Kidney glomerular epithelial cell (primary cell): Measurements from ENCODE around the gene WNT7A.

Experiments used
- DNase-seq: peaks from one replicate; lab custom pipeline; 2025; lab: John Stamatoyannopoulos, UW

The WNT7A gene

GRCh38 chr3:13844911-13845310 is 35.0 kb downstream of the WNT7A start:
- DNase-seq, result no peak

GRCh38 chr3:13844286-13844685 is 35.6 kb downstream of the WNT7A start:
- no peak for DNase-seq

DNA sequence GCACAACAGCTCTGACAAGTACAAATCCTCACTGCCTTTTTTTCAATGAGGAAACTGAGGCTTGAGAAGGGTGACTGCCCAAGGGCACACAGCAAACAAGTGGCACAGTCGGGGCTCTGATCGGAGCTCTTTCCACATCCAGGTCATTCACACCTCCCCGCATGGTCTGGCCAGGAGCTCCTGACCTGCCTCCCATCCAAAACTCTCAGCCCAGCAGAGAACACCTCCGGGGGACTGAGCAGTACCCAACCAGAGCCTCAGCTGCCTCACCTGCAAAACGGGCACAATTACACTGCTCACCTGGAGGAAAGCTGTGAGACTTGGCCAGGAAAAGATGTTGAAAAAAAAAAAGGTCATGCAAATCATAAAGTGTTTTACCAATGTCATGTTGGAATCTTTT is 36.5 kb downstream of the WNT7A start:
- DNase-seq, result no peak

- no peak for DNase-seq
Observed at GRCh38 chr3:13842226-13842625, 37.6 kb downstream of the WNT7A start.

- DNase-seq, result no peak
Observed at GRCh38 chr3:13841826-13842225, 38.0 kb downstream of the WNT7A start.

GRCh38 chr3:13841141-13841540 is 38.7 kb downstream of the WNT7A start:
- DNase-seq, result no peak

DNA sequence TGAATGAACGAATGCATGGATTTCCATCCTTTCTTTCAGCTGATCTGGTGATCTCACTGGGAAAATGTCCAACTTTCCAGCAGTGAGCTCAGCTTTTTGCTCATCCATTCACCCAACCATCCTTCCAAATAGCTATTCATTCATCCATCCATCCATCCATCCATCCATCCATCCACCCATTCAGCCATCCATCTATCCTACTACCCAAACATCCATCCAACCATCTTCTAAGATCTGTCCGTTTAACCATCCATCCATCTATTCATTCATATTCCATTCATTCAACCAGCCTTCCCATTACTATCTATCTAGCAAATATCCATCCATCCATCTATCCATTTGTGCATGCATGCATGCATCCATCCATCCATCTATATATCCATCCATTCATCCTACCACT is 39.4 kb downstream of the WNT7A start:
- no peak for DNase-seq

DNA sequence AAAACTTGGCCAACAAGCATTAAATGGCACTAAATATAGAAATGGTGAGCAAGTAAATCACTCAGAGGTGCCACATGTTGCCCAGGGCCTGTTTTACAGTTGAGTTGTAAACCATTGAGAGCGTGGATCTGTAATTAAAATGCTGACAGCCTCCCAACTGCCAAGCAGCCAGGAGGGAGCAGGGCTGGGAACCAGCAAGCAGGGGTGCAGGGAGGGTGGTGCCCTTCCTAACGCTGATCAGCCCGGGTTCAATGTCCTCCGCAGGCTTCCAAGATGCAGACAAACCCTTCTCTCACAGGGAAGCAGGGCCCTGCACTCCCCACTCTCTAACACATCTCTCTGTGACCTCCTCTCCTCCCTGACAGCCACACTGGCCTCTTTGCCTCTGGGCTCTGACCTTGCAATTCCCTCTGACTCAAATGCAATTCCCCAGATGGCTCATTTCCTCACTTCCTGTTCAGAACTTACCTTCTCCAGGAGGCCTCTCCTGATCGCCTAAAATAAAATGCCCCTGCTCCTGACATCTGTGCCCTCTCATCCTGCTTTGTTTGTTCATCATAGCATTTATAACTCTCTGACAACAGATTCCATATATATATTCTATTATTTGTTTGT is 40.0 kb downstream of the WNT7A start:
- DNase-seq, result no peak

DNA sequence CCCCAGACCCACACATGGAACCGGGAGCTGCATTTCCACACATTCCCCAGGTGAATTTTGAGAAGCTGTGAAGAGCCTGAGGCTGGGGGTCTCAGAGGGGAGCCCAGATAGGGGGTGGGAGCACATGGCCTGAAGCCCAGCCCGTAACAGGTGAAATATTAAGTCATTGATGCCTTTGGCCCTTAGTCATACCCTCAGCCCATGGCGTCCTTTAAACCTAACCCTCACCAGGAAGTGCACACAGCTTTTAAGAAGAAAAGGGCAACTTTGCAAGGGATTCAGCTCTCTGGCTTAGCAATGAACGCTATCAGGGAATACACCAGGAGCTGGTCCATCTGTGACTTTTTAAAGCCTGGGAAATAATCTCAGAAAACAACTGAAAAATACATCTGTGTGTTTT is 40.6 kb downstream of the WNT7A start:
- DNase-seq, result no peak

GRCh38 chr3:13838421-13838820 is 41.5 kb downstream of the WNT7A start:
- no peak for DNase-seq

- no peak for DNase-seq
Observed at GRCh38 chr3:13837751-13838150, 42.1 kb downstream of the WNT7A start.

DNA sequence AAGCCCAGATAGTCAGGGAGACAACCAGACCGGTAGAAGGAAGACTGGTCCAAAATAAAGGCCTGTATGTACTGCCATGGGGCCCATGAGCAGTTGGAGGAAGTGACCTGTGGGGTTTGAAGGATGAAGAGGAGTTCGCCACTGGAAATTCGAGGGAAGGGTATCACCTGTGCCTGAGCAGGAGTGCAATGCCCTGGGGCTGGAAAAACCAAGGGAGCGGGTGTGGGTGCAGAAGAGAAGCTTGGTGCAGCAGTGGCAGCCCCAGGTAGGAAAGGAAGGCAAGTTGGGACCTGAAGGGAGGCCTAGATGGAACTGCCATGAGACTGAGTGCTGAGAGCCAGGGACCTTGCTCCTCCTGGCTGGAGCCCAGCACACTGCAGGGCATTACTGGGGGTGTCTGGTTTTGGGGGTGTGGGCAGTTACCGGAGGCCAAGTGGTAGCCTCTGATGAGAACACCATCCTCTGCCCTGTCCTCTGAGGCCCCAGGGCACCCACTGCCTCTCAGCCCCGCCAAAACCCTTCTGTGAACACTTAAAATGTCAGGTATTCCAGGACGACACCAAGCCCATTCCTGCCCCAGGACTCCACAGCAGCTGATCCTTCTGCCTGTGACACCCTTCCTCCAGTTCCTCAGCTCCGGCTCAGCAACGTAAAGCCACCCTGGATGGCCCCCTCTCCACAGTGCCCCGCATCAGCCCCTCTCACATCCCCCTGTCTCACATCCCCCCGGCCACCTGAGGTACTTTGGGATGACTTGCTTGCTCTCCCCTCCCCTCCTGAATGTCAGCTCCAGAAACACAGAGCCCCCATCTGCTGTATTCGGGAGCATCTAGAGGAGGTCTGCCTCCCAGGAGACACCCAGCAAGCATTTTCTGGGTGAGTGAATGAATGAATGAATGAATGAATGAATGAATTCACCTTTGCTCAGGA is 42.9 kb downstream of the WNT7A start:
- DNase-seq, result no peak

GRCh38 chr3:13835246-13835645 is 44.6 kb downstream of the WNT7A start:
- DNase-seq, result no peak

DNA sequence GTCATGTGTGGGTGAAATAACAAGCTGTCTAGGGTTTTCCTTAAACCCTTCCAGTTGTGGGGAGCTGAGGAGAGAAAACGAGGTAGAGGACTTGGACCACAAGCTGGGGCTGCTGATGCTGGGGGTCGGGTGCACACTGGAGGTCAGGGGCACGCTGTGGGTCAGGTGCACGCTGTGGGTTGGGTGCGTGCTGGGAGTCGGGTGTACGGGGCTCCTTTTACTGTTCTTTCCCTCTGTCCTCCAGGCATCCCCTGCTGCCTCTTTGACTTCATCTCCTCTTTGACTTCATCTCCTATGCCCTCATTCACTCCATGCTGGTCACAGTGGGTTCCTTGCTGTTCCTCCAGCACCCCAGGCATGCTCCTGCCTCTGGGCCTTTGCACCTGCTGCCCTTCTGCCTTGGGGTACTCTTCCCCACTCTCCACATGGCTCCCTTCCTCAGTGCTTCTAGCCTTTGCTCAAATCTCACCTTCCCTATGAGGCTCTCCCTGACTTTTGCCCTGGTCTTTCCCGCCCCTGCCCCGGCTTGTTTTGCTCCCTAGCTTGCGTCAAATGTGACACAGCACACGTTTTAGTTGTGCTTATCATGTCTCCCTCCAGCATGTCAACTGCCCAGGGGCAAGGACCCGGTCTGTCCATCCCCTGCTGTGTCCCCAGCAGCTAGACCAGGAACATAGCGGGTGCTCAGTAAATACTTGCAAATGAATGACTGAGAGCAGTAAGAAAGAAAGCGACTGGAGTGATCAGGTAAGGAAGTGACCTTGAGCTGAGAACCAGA is 45.4 kb downstream of the WNT7A start:
- no peak for DNase-seq

DNA sequence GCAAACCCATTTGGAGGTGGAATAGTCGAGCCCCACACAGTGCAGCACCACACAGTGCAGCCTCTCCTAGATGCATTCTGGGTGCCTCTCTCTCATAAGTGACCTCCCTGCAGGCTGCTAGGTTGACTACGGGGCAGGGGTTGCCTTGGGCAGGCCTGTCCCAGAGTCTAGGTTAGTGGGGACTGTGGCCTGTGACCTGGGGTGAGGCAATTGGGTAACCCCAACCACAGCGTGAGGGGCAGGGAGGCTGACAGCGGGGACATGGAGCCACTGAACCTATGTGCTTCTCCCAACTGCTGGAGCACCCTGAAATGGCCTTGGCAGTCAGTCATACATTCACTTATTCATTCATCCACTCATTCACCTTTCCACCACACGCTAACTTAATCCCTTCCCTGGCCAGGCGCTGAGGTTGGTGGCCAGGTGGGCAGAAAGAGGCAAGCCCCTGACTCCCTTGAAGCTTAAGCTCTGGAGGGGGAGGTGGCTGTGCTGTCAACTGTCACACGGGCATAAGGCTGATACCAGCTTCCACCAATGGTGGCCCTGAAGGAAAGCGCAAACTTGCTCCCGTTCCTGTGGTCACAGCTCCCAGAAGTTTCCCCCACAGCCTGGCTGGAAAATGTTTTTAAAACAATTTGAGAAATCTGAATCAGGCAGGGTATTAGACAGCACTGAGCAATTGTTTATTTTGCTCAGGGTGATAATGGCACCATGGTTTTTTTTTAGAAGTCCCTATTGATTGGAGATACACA is 46.2 kb downstream of the WNT7A start:
- DNase-seq, result no peak

DNA sequence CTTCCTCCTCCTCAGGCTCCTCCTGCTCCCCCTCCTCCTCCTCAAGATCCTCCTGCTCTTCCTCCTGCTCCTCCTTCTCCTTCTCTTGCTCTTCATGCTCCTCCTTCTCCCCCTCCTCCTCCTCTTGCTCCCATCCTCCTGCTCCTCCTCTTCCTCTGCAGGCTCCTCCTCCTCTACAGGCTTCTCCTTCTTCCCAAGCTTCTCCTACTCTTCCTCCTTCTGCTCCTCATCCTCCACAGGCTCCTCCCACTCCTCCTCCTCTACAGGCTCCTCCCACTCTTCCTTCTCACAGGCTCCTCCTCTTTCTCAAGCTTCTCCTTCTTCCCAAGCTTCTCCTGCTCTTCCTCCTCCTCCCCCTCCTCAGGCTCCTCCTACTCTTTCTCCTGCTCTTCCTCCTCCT is 47.7 kb downstream of the WNT7A start:
- DNase-seq, result no peak

DNA sequence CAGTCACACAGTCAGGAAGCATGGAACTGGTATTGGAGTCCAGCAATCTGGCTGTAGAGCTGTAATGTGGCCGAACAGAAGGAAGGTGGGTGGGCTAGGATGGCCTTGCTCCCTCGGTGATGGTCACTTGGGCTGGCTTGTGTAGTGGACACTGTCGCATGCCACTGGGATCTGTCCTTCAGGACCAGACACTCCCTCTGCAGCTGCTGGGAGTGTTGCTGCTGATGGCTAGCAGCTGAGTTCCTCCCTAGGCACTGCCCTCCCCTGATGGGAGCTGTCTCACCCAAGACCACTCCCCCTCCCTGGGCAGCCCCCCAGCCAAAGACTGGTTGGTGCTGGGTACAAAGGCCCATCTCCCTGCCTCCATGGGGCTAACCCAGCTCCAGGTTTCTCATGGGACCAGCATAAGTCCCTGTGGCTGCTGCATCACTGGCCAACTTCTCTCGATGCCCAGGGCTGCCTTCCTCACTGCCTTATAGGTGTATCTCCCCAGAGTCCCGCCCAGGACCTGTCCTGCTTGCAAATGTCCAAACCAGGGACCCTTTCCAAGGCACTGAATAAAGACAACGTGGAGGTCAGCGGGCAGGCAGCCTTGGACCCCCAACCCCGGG is 48.4 kb downstream of the WNT7A start:
- DNase-seq, result no peak

DNA sequence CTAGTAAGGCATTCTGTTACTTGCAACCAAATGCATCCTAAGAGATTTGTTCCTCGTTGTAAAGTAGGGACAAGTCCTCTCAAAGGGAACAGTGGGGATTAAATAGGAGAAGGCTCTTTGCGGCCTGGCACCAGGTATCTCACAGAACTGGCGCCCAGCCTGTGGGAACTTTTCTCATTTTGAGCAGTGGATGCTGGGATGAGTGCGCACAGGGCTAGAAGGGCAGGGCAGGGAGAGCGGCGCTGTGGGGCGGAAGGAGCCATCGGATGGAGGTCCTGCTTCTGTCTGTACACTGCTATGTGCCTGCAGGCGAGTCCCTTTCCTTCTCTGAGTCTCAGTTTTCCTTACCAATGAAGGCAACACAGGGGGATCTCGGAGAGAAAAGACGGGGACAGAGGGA is 50.6 kb downstream of the WNT7A start:
- no peak for DNase-seq

DNA sequence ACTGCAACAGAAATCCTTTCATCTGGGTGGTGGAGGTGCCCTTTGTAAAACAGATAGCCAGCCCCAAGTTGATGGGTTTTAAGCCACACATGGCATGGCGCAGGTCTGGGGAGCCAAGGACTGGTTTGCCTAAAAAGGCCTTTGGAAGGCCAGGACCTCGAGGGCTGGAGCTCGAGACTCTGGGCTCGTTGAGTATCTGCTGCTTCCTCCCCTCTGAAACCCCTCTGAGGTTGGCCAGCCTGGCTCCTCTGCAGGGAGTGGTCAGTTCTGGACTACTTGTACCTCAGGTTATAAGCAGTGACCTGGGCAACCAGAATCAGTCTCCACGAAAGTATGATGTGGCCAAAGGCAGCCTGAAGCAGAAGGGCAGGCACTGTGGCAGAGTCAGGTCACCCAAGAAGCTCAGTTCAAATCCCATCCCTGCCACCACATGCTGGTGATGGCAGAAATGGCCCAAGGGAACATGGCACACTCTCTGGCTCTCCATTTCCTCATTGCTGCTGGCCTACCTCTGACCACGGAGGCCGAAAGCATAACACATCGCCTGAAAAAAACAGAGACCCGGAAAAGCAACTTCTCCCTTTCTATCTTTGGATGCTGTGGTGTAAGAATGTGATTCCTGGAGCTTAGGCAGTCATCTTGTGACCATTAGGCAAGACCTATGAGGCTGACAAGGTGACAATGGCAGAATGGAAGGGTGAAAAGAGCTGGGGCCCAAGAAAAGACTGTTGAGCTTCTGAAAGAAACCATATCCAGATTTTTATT is 51.2 kb downstream of the WNT7A start:
- DNase-seq, result no peak

DNA sequence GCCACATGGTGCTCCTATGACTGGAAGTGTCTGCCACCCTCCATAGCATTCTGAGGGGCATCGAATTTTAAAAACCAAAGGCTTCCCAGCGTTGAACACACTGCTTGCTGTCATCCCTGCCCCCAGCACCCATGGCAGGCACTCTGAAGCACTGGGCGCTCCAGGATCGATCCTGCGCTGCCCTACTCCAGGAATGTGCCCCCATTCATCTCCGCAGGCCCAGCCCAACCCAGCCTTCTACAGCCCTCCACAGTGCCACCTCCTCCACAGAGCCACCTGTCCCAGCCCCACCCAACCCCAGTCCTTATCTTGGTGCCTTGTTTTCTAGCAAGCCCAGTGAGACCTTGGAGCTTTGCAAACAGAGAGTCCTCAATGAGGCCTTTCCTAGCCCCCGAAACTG is 52.2 kb downstream of the WNT7A start:
- DNase-seq, result no peak

DNA sequence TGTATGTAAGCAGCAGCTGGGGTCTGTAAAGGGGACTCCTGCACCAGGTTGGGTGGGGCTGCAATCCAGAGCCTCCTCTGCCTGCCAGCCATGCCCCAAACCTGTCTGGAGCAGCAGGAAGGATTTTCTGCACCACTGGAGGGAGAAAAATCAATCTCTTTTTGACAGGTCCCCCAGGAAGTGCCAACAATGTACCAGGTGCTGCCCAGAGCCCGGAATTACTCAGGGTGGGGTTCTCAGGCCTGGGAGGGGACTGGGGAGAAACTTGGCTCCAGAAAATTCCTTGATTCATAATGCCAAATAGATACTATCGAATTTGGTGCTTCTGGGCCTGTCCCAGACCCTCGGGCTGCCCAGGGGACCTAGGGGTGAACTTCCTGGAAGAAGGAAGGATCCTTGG is 52.6 kb downstream of the WNT7A start:
- no peak for DNase-seq
